SH-SY5Y (cell line): ENCODE results near the gene NPSR1.

Source experiments
- GATA2 ChIP-seq: IDR thresholded peaks from 2 replicates; pipeline ENCODE4 v1.6.1; 2011; ENCODE audit warnings: mild to moderate bottlenecking, low read depth, low read length
- GATA3 ChIP-seq: IDR thresholded peaks from 2 replicates; pipeline ENCODE4 v1.6.1; 2011; ENCODE audit warnings: low read depth, mild to moderate bottlenecking, low read length, moderate library complexity

GRCh38 chr7:34845666-34846361 is 187.8 kb downstream of the NPSR1 start:
- no peak for TF ChIP-seq GATA2
- no peak for TF ChIP-seq GATA3
